A549 (cell line): Measurements from ENCODE around the gene PEX14.
"Not testable (repeated sequence)": the region's sequence is repeated elsewhere in the genome, so short reads cannot be mapped to it uniquely, and the experiment has no call there.

Experiments used
- EP300 ChIP-seq, 2 experiments: fragments of >200 bp; sonication (Bioruptor Twin); formaldehyde crosslinking; IDR thresholded peaks; 2 replicates in 1 of 2; 3 replicates in 1 of 2; pipeline ENCODE4 v1.6.1; 2016 to 2017
- ESRRA ChIP-seq: fragments of 150-350 bp; IDR thresholded peaks from 2 replicates; pipeline ENCODE4 v1.6.1; 2014; ENCODE audit warnings: mild to moderate bottlenecking, low read length, borderline replicate concordance
- FOSL2 ChIP-seq, 2 experiments: fragments of 450-650 bp in 1 of 2; fragments of >200 bp in 1 of 2; sonication (Bioruptor Twin) in 1 of 2; formaldehyde crosslinking; IDR thresholded peaks; 2 replicates each; pipeline versions ENCODE4 v1.5.0 to v1.6.1; 2016 to 2020; ENCODE audit warnings: mild to moderate bottlenecking in 1 of 2, moderate library complexity in 1 of 2
- HMGXB4 ChIP-seq: fragments of 250-450 bp; sonication (Bioruptor Pico); IDR thresholded peaks from 2 replicates; pipeline ENCODE4 v1.5.0; 2021; ENCODE audit warnings: mild to moderate bottlenecking, moderate library complexity, borderline replicate concordance
- KDM1A ChIP-seq: fragments of 200-600 bp; sonication (generic); IDR thresholded peaks from 2 replicates; pipeline ENCODE4 v1.6.1; 2016; ENCODE audit warnings: low read depth, mild to moderate bottlenecking
- PHF8 ChIP-seq: fragments of 200-600 bp; sonication (generic); IDR thresholded peaks from 2 replicates; pipeline ENCODE4 v1.6.1; 2016; ENCODE audit warnings: low read depth, mild to moderate bottlenecking, antibody characterized with exemption, moderate library complexity, borderline replicate concordance
- POLR2A ChIP-seq: IDR thresholded peaks from 2 replicates; pipeline ENCODE4 v1.6.1; 2012; ENCODE audit warnings: mild to moderate bottlenecking, low read length
- RFX5 ChIP-seq: fragments of 450-650 bp; IDR thresholded peaks from 2 replicates; pipeline ENCODE4 v1.7.1; 2014; ENCODE audit warnings: antibody characterized with exemption, mild to moderate bottlenecking, moderate library complexity
- SMC3 ChIP-seq: fragments of >200 bp; sonication (Bioruptor Twin); formaldehyde crosslinking; IDR thresholded peaks from 3 replicates; pipeline ENCODE4 v1.6.1; 2018; ENCODE audit warnings: inconsistent platforms
- TF ChIP-seq, protein P1 (sequence below): fragments of 450-650 bp; IDR thresholded peaks from 2 replicates; pipeline ENCODE4 v1.6.1; 2014; ENCODE audit warnings: antibody characterized with exemption
- TF ChIP-seq, protein P2 (sequence below): fragments of >200 bp; sonication (Bioruptor Twin); formaldehyde crosslinking; IDR thresholded peaks from 3 replicates; pipeline ENCODE4 v1.5.1; 2016

- not testable (repeated sequence) for TF ChIP-seq POLR2A; HMGXB4 (CRISPR knock-in tag); EP300 (IDR thresholded peaks at IDR 0.05); ESRRA; RFX5; SMC3; FOSL2 (IDR thresholded peaks at IDR 0.05); FOSL2 (CRISPR knock-in tag; IDR thresholded peaks at IDR 0.05); KDM1A; PHF8
- TF ChIP-seq, protein P1, sequence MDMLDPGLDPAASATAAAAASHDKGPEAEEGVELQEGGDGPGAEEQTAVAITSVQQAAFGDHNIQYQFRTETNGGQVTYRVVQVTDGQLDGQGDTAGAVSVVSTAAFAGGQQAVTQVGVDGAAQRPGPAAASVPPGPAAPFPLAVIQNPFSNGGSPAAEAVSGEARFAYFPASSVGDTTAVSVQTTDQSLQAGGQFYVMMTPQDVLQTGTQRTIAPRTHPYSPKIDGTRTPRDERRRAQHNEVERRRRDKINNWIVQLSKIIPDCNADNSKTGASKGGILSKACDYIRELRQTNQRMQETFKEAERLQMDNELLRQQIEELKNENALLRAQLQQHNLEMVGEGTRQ: not testable (repeated sequence)
- TF ChIP-seq, protein P2, sequence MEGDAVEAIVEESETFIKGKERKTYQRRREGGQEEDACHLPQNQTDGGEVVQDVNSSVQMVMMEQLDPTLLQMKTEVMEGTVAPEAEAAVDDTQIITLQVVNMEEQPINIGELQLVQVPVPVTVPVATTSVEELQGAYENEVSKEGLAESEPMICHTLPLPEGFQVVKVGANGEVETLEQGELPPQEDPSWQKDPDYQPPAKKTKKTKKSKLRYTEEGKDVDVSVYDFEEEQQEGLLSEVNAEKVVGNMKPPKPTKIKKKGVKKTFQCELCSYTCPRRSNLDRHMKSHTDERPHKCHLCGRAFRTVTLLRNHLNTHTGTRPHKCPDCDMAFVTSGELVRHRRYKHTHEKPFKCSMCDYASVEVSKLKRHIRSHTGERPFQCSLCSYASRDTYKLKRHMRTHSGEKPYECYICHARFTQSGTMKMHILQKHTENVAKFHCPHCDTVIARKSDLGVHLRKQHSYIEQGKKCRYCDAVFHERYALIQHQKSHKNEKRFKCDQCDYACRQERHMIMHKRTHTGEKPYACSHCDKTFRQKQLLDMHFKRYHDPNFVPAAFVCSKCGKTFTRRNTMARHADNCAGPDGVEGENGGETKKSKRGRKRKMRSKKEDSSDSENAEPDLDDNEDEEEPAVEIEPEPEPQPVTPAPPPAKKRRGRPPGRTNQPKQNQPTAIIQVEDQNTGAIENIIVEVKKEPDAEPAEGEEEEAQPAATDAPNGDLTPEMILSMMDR: not testable (repeated sequence)
Measured at GRCh38 chr1:10506046-10506676, 31.4 kb downstream of the PEX14 start.
